ENCODE data around the gene ZBTB20.
"Not testable (repeated sequence)": the region's sequence is repeated elsewhere in the genome, so short reads cannot be mapped to it uniquely, and the experiment has no call there.

Gene ZBTB20

GRCh38 chr3:114686621-114687020, 460.5 kb downstream of the ZBTB20 start:
- peak overlapping the region; percentile 9 for H3K27ac ChIP-seq (ENCODE audit: low read depth, low read length)
- peaks cover 0 to 10% (median 0%) of the 10 kb centered on the region in 5 donors for H3K36me3 ChIP-seq (ENCODE audit: control insufficient read depth in 5 of 5, insufficient read depth in 5 of 5, low read length in 5 of 5)
- no peak overlapping the region for H3K4me3 ChIP-seq (ENCODE audit: low read depth in 1 of 5, low read length in 5 of 5)
- no peaks in the 10 kb centered on the region for H3K27me3 ChIP-seq (ENCODE audit: control insufficient read depth in 5 of 5, insufficient read depth in 4 of 5, low read length in 5 of 5)
- no peak overlapping the region for H3K9ac ChIP-seq (ENCODE audit: low read length in 5 of 5)
- peaks cover 0 to 14% (median 11%) of the 10 kb centered on the region in 5 donors for H3K4me1 ChIP-seq (ENCODE audit: control insufficient read depth in 5 of 5, insufficient read depth in 5 of 5, low read length in 5 of 5)
- H3K9me3 ChIP-seq (ENCODE audit: control insufficient read depth in 5 of 5, low read length in 5 of 5) = no peaks in the 10 kb centered on the region

- H3K4me3 ChIP-seq (ENCODE audit: low read depth in 1 of 5, low read length in 5 of 5) = peak overlapping the region in 1 of 5 donors; percentile 22
- no peaks in the 10 kb centered on the region for H3K27me3 ChIP-seq (ENCODE audit: control insufficient read depth in 5 of 5, insufficient read depth in 4 of 5, low read length in 5 of 5)
- peaks cover 0 to 14% (median 11%) of the 10 kb centered on the region in 5 donors for H3K4me1 ChIP-seq (ENCODE audit: control insufficient read depth in 5 of 5, insufficient read depth in 5 of 5, low read length in 5 of 5)
- H3K9me3 ChIP-seq (ENCODE audit: control insufficient read depth in 5 of 5, low read length in 5 of 5) = no peaks in the 10 kb centered on the region
- no peak overlapping the region for H3K27ac ChIP-seq (ENCODE audit: low read depth, low read length)
- no peak overlapping the region for H3K9ac ChIP-seq (ENCODE audit: low read length in 5 of 5)
- peaks cover 0 to 10% (median 0%) of the 10 kb centered on the region in 5 donors for H3K36me3 ChIP-seq (ENCODE audit: control insufficient read depth in 5 of 5, insufficient read depth in 5 of 5, low read length in 5 of 5)
Measured at GRCh38 chr3:114685161-114685560, 461.9 kb downstream of the ZBTB20 start.

GRCh38 chr3:114680299-114680698, 466.8 kb downstream of the ZBTB20 start:
- Histone ChIP-seq H3K27ac (ENCODE audit: low read depth, low read length) (no peak overlapping the region), H3K36me3 (ENCODE audit: control insufficient read depth in 5 of 5, insufficient read depth in 5 of 5, low read length in 5 of 5) (no peaks in the 10 kb centered on the region), H3K4me3 (ENCODE audit: low read depth in 1 of 5, low read length in 5 of 5) (no peak overlapping the region), H3K4me1 (ENCODE audit: control insufficient read depth in 5 of 5, insufficient read depth in 5 of 5, low read length in 5 of 5) (no peaks in the 10 kb centered on the region), H3K9ac (ENCODE audit: low read length in 5 of 5) (no peak overlapping the region), H3K27me3 (ENCODE audit: control insufficient read depth in 5 of 5, insufficient read depth in 4 of 5, low read length in 5 of 5) (no peaks in the 10 kb centered on the region), H3K9me3 (ENCODE audit: control insufficient read depth in 5 of 5, low read length in 5 of 5) (no peaks in the 10 kb centered on the region)

- not testable (repeated sequence) for H3K36me3 ChIP-seq (ENCODE audit: control insufficient read depth in 5 of 5, insufficient read depth in 5 of 5, low read length in 5 of 5); H3K27ac ChIP-seq (ENCODE audit: low read depth, low read length); H3K9me3 ChIP-seq (ENCODE audit: control insufficient read depth in 5 of 5, low read length in 5 of 5); H3K4me1 ChIP-seq (ENCODE audit: control insufficient read depth in 5 of 5, insufficient read depth in 5 of 5, low read length in 5 of 5); H3K4me3 ChIP-seq (ENCODE audit: low read depth in 1 of 5, low read length in 5 of 5); H3K27me3 ChIP-seq (ENCODE audit: control insufficient read depth in 5 of 5, insufficient read depth in 4 of 5, low read length in 5 of 5); H3K9ac ChIP-seq (ENCODE audit: low read length in 5 of 5)
Measured at GRCh38 chr3:114679773-114680172, 467.3 kb downstream of the ZBTB20 start.

GRCh38 chr3:114675104-114675503, 472.0 kb downstream of the ZBTB20 start:
- no peaks in the 10 kb centered on the region for H3K36me3 ChIP-seq (ENCODE audit: control insufficient read depth in 5 of 5, insufficient read depth in 5 of 5, low read length in 5 of 5)
- H3K27me3 ChIP-seq (ENCODE audit: control insufficient read depth in 5 of 5, insufficient read depth in 4 of 5, low read length in 5 of 5) = no peaks in the 10 kb centered on the region
- no peak overlapping the region for H3K9ac ChIP-seq (ENCODE audit: low read length in 5 of 5)
- H3K4me1 ChIP-seq (ENCODE audit: control insufficient read depth in 5 of 5, insufficient read depth in 5 of 5, low read length in 5 of 5) = no peaks in the 10 kb centered on the region
- H3K9me3 ChIP-seq (ENCODE audit: control insufficient read depth in 5 of 5, low read length in 5 of 5) = no peaks in the 10 kb centered on the region
- no peak overlapping the region for H3K27ac ChIP-seq (ENCODE audit: low read depth, low read length)
- H3K4me3 ChIP-seq (ENCODE audit: low read depth in 1 of 5, low read length in 5 of 5) = no peak overlapping the region

- no peaks in the 10 kb centered on the region for H3K9me3 ChIP-seq (ENCODE audit: control insufficient read depth in 5 of 5, low read length in 5 of 5)
- H3K36me3 ChIP-seq (ENCODE audit: control insufficient read depth in 5 of 5, insufficient read depth in 5 of 5, low read length in 5 of 5) = no peaks in the 10 kb centered on the region
- no peak overlapping the region for H3K27ac ChIP-seq (ENCODE audit: low read depth, low read length)
- H3K4me1 ChIP-seq (ENCODE audit: control insufficient read depth in 5 of 5, insufficient read depth in 5 of 5, low read length in 5 of 5) = peaks cover 0 to 7% (median 2%) of the 10 kb centered on the region in 5 donors
- no peaks in the 10 kb centered on the region for H3K27me3 ChIP-seq (ENCODE audit: control insufficient read depth in 5 of 5, insufficient read depth in 4 of 5, low read length in 5 of 5)
- H3K4me3 ChIP-seq (ENCODE audit: low read depth in 1 of 5, low read length in 5 of 5) = no peak overlapping the region
- no peak overlapping the region for H3K9ac ChIP-seq (ENCODE audit: low read length in 5 of 5)
Measured at GRCh38 chr3:114674036-114674435, 473.1 kb downstream of the ZBTB20 start.

- Histone ChIP-seq H3K4me1 (ENCODE audit: control insufficient read depth in 5 of 5, insufficient read depth in 5 of 5, low read length in 5 of 5) (peaks cover 0 to 10% (median 2%) of the 10 kb centered on the region in 5 donors), H3K9ac (ENCODE audit: low read length in 5 of 5) (no peak overlapping the region), H3K4me3 (ENCODE audit: low read depth in 1 of 5, low read length in 5 of 5) (no peak overlapping the region), H3K27me3 (ENCODE audit: control insufficient read depth in 5 of 5, insufficient read depth in 4 of 5, low read length in 5 of 5) (no peaks in the 10 kb centered on the region), H3K36me3 (ENCODE audit: control insufficient read depth in 5 of 5, insufficient read depth in 5 of 5, low read length in 5 of 5) (no peaks in the 10 kb centered on the region), H3K9me3 (ENCODE audit: control insufficient read depth in 5 of 5, low read length in 5 of 5) (no peaks in the 10 kb centered on the region), H3K27ac (ENCODE audit: low read depth, low read length) (no peak overlapping the region)
Measured at GRCh38 chr3:114673481-114673880, 473.6 kb downstream of the ZBTB20 start.

- Histone ChIP-seq H3K4me3 (ENCODE audit: low read depth in 1 of 5, low read length in 5 of 5) (no peak overlapping the region), H3K36me3 (ENCODE audit: control insufficient read depth in 5 of 5, insufficient read depth in 5 of 5, low read length in 5 of 5) (no peaks in the 10 kb centered on the region), H3K27ac (ENCODE audit: low read depth, low read length) (no peak overlapping the region), H3K9me3 (ENCODE audit: control insufficient read depth in 5 of 5, low read length in 5 of 5) (no peaks in the 10 kb centered on the region), H3K27me3 (ENCODE audit: control insufficient read depth in 5 of 5, insufficient read depth in 4 of 5, low read length in 5 of 5) (no peaks in the 10 kb centered on the region), H3K4me1 (ENCODE audit: control insufficient read depth in 5 of 5, insufficient read depth in 5 of 5, low read length in 5 of 5) (peaks cover 0 to 10% (median 5%) of the 10 kb centered on the region in 5 donors), H3K9ac (ENCODE audit: low read length in 5 of 5) (no peak overlapping the region)
Measured at GRCh38 chr3:114672692-114673447, 474.2 kb downstream of the ZBTB20 start.

GRCh38 chr3:114671741-114672510, 475.2 kb downstream of the ZBTB20 start:
- H3K9ac ChIP-seq (ENCODE audit: low read length in 5 of 5) = no peak overlapping the region
- H3K9me3 ChIP-seq (ENCODE audit: control insufficient read depth in 5 of 5, low read length in 5 of 5) = no peaks in the 10 kb centered on the region
- H3K4me3 ChIP-seq (ENCODE audit: low read depth in 1 of 5, low read length in 5 of 5) = no peak overlapping the region
- no peak overlapping the region for H3K27ac ChIP-seq (ENCODE audit: low read depth, low read length)
- H3K4me1 ChIP-seq (ENCODE audit: control insufficient read depth in 5 of 5, insufficient read depth in 5 of 5, low read length in 5 of 5) = peaks cover 0 to 10% (median 5%) of the 10 kb centered on the region in 5 donors
- H3K27me3 ChIP-seq (ENCODE audit: control insufficient read depth in 5 of 5, insufficient read depth in 4 of 5, low read length in 5 of 5) = no peaks in the 10 kb centered on the region
- H3K36me3 ChIP-seq (ENCODE audit: control insufficient read depth in 5 of 5, insufficient read depth in 5 of 5, low read length in 5 of 5) = no peaks in the 10 kb centered on the region

GRCh38 chr3:114669614-114670013, 477.5 kb downstream of the ZBTB20 start:
- Histone ChIP-seq H3K4me3 (ENCODE audit: low read depth in 1 of 5, low read length in 5 of 5) (no peak overlapping the region), H3K9ac (ENCODE audit: low read length in 5 of 5) (no peak overlapping the region), H3K27me3 (ENCODE audit: control insufficient read depth in 5 of 5, insufficient read depth in 4 of 5, low read length in 5 of 5) (no peaks in the 10 kb centered on the region), H3K36me3 (ENCODE audit: control insufficient read depth in 5 of 5, insufficient read depth in 5 of 5, low read length in 5 of 5) (no peaks in the 10 kb centered on the region), H3K9me3 (ENCODE audit: control insufficient read depth in 5 of 5, low read length in 5 of 5) (no peaks in the 10 kb centered on the region), H3K4me1 (ENCODE audit: control insufficient read depth in 5 of 5, insufficient read depth in 5 of 5, low read length in 5 of 5) (peaks cover 0 to 10% (median 9%) of the 10 kb centered on the region in 5 donors), H3K27ac (ENCODE audit: low read depth, low read length) (no peak overlapping the region)
